ENCODE data around the gene NUP133.

DNA sequence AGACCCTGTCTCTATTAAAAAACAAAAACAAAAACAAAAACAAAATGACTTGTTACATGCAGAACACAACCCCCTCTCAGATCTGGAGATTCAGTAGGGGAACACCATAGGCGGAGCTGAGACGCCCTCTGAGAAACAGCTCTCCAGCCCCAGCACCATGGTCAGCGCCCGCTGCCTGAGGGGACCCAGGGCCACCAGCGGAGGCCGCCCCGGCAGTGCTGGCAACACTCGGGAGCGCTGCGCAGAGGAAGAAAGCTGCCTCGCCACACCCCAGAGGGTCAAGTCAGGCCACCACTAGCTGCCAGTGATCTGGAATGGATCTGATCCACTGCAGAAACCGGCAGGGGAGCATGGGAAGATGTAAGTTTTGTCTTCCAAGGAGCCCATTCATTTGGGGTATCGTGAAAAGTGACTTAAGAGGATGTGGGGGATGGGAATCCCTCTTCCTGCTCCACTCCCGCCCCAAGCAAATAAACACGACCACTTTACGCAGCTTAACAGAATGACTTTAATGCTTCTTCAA lies 77.3 kb downstream of the NUP133 start:
- TF ChIP-seq EP300 (IDR thresholded peaks at IDR 0.05), result no peak
- TF ChIP-seq, protein P1, sequence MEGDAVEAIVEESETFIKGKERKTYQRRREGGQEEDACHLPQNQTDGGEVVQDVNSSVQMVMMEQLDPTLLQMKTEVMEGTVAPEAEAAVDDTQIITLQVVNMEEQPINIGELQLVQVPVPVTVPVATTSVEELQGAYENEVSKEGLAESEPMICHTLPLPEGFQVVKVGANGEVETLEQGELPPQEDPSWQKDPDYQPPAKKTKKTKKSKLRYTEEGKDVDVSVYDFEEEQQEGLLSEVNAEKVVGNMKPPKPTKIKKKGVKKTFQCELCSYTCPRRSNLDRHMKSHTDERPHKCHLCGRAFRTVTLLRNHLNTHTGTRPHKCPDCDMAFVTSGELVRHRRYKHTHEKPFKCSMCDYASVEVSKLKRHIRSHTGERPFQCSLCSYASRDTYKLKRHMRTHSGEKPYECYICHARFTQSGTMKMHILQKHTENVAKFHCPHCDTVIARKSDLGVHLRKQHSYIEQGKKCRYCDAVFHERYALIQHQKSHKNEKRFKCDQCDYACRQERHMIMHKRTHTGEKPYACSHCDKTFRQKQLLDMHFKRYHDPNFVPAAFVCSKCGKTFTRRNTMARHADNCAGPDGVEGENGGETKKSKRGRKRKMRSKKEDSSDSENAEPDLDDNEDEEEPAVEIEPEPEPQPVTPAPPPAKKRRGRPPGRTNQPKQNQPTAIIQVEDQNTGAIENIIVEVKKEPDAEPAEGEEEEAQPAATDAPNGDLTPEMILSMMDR (IDR thresholded peaks at IDR 0.05), result no peak
